ENCODE measurements around the gene HARS1. TPM values are rescaled to one million over a fixed set of nuclear protein-coding genes. Genes with fewer than 3 reads are reported as not detected.

HARS1 gene
- total and polyA plus RNA-seq, 9 donors = 26.8 to 68.6 (median 41.7) TPM

GRCh38 chr5:140700177-140701144 is 9.3 kb upstream of the HARS1 start, which contains the start of gene ZMAT2:
Gene ZMAT2 (plus strand): TSS chr5:140700447. CDS start chr5:140700461, 14 bp downstream.
- TF ChIP-seq POLR2A (IDR thresholded peaks at IDR 0.05) = peak; percentile 73
- no peak for TF ChIP-seq EP300 (IDR thresholded peaks at IDR 0.05)
- intact Hi-C loops (cut with DNase I) = no loop called here
- WGBS, 3 donors = 0 to 1% (median 1%) methylated on average over 44 of the region's 44 CpGs
- Histone ChIP-seq H3K4me1 (ENCODE audit: insufficient read depth) (peaks cover 4% of the 10 kb centered on the region), H3K36me3 (no peaks in the 10 kb centered on the region), H3K27me3 (no peaks in the 10 kb centered on the region), H3K4me3 (peak within 1 kb of the TSS; percentile 60), H3K27ac (peak within 1 kb of the TSS in 1 of 2 donors; percentile 9), H3K9me3 (no peaks in the 10 kb centered on the region)
- DNase-seq = peak; percentile 91 to 95 (median 92)

GRCh38 chr5:140696891-140697492 is 5.8 kb upstream of the HARS1 start:
- peaks cover 8% of the 10 kb centered on the region for H3K4me1 ChIP-seq (ENCODE audit: insufficient read depth)
- no peaks in the 10 kb centered on the region for H3K27me3 ChIP-seq
- H3K4me3 ChIP-seq = no peak overlapping the region
- H3K36me3 ChIP-seq = no peaks in the 10 kb centered on the region
- TF ChIP-seq POLR2A (IDR thresholded peaks at IDR 0.05) (no peak), CTCF (IDR thresholded peaks at IDR 0.05) (no peak), EP300 (IDR thresholded peaks at IDR 0.05) (no peak)
- intact Hi-C loops (cut with DNase I) = no loop called here
- H3K27ac ChIP-seq = no peak overlapping the region
- H3K9me3 ChIP-seq = no peaks in the 10 kb centered on the region
- 80 to 97% (median 88%) methylated on average over 4 of the region's 4 CpGs for WGBS, 3 donors
- no peak for DNase-seq

GRCh38 chr5:140694276-140694675 is 3.1 kb upstream of the HARS1 start:
- Histone ChIP-seq H3K4me1 (ENCODE audit: insufficient read depth) (peaks cover 7% of the 10 kb centered on the region), H3K9me3 (no peaks in the 10 kb centered on the region), H3K27me3 (no peaks in the 10 kb centered on the region), H3K27ac (no peak overlapping the region), H3K4me3 (no peak overlapping the region), H3K36me3 (no peaks in the 10 kb centered on the region)
- DNase-seq = no peak
- WGBS, 3 donors = 50 to 57% (median 52%) methylated on average over 5 of the region's 5 CpGs
- intact Hi-C loops (cut with DNase I) = no loop called here
- no peak for TF ChIP-seq CTCF (IDR thresholded peaks at IDR 0.05)

- Histone ChIP-seq H3K36me3 (no peaks in the 10 kb centered on the region), H3K27ac (no peak overlapping the region), H3K9me3 (no peaks in the 10 kb centered on the region), H3K4me1 (ENCODE audit: insufficient read depth) (peaks cover 7% of the 10 kb centered on the region), H3K27me3 (no peaks in the 10 kb centered on the region), H3K4me3 (peak overlapping the region; percentile 77)
- DNase-seq = no peak
- intact Hi-C loops (cut with DNase I) = no loop called here
- TF ChIP-seq CTCF (IDR thresholded peaks at IDR 0.05) (no peak), EP300 (IDR thresholded peaks at IDR 0.05) (no peak), POLR2A (IDR thresholded peaks at IDR 0.05) (no peak)
- WGBS, 3 donors = 40 to 51% (median 42%) methylated on average over 8 of the region's 8 CpGs
Observed at GRCh38 chr5:140690376-140690932, 716 bp downstream of the HARS1 start.

All from ovary (tissue), 9 donors.